ENCODE measurements around the gene NRN1.
"Not testable (repeated sequence)": the region's sequence is repeated elsewhere in the genome, so short reads cannot be mapped to it uniquely, and the experiment has no call there.

NRN1 gene

GRCh38 chr6:6006428-6007365 lies at the start of gene NRN1:
NRN1 (minus strand) TSS chr6:6006925; CDS start chr6:6006749, 176 bp downstream.
- DNase-seq, result no peak

GRCh38 chr6:6052216-6052615 lies 45.5 kb upstream of the NRN1 start:
- DNase-seq, result no peak

- no peak for DNase-seq
Observed at GRCh38 chr6:6046716-6047115, 40.0 kb upstream of the NRN1 start.

- no peak for DNase-seq
Observed at GRCh38 chr6:6039946-6040509, 33.3 kb upstream of the NRN1 start.

- no peak for DNase-seq
Observed at GRCh38 chr6:6037179-6037578, 30.5 kb upstream of the NRN1 start.

GRCh38 chr6:6033858-6034257 lies 27.1 kb upstream of the NRN1 start:
- no peak for DNase-seq

- no peak for DNase-seq
Observed at GRCh38 chr6:6026513-6027205, 19.9 kb upstream of the NRN1 start.

GRCh38 chr6:6025736-6026135 lies 19.0 kb upstream of the NRN1 start:
- no peak for DNase-seq

GRCh38 chr6:6024220-6024619 lies 17.5 kb upstream of the NRN1 start:
- no peak for DNase-seq

GRCh38 chr6:6022841-6023240 lies 16.1 kb upstream of the NRN1 start:
- DNase-seq, result not testable (repeated sequence)

- no peak for DNase-seq
Observed at GRCh38 chr6:6008648-6009421, 2.1 kb upstream of the NRN1 start.

GRCh38 chr6:6008089-6008647 lies 1.4 kb upstream of the NRN1 start:
- DNase-seq, result no peak

- no peak for DNase-seq
Observed at GRCh38 chr6:6007366-6008088, 802 bp upstream of the NRN1 start.

- no peak for DNase-seq
Observed at GRCh38 chr6:6006006-6006427, 708 bp downstream of the NRN1 start.

- no peak for DNase-seq
Observed at GRCh38 chr6:6005051-6006005, 1.4 kb downstream of the NRN1 start.

GRCh38 chr6:6004390-6004995 lies 2.2 kb downstream of the NRN1 start:
- no peak for DNase-seq

GRCh38 chr6:6003621-6004366 lies 2.9 kb downstream of the NRN1 start:
- no peak for DNase-seq

GRCh38 chr6:6002848-6003620 lies 3.7 kb downstream of the NRN1 start:
- DNase-seq, result no peak
